Prostate gland (tissue), 2 donors: Measurements from ENCODE around the gene FBXL17.

Experiments used
- POLR2AphosphoS5 ChIP-seq: sonication (generic); formaldehyde crosslinking; IDR thresholded peaks from one replicate; pipeline ENCODE4 v1.6.1; 2017; ENCODE audit warnings: antibody characterized with exemption
- TF ChIP-seq, protein P1 (sequence below), 4 experiments: fragments of 200-600 bp in 2 of 4; fragments of 450-650 bp in 2 of 4; sonication (generic) in 2 of 4; IDR thresholded peaks; 1 replicate in 3 of 4; 2 replicates in 1 of 4; pipeline ENCODE4 v1.5.1; 2016 to 2019; ENCODE audit warnings: antibody characterized with exemption in 4 of 4, mild to moderate bottlenecking in 2 of 4, moderate library complexity in 2 of 4

GRCh38 chr5:108164574-108164973, 217.3 kb downstream of the FBXL17 start:
- TF ChIP-seq POLR2AphosphoS5: no peak
- TF ChIP-seq, protein P1, sequence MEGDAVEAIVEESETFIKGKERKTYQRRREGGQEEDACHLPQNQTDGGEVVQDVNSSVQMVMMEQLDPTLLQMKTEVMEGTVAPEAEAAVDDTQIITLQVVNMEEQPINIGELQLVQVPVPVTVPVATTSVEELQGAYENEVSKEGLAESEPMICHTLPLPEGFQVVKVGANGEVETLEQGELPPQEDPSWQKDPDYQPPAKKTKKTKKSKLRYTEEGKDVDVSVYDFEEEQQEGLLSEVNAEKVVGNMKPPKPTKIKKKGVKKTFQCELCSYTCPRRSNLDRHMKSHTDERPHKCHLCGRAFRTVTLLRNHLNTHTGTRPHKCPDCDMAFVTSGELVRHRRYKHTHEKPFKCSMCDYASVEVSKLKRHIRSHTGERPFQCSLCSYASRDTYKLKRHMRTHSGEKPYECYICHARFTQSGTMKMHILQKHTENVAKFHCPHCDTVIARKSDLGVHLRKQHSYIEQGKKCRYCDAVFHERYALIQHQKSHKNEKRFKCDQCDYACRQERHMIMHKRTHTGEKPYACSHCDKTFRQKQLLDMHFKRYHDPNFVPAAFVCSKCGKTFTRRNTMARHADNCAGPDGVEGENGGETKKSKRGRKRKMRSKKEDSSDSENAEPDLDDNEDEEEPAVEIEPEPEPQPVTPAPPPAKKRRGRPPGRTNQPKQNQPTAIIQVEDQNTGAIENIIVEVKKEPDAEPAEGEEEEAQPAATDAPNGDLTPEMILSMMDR (IDR thresholded peaks at IDR 0.05): no peak
